ENCODE measurements around the gene WNT10A. TPM values are rescaled to one million over a fixed set of nuclear protein-coding genes. Genes with fewer than 3 reads are reported as not detected.

Gene WNT10A
- total and polyA plus RNA-seq, 10 of the 15 experiments (the other 5 are each of a cell fraction or from before 2014, with no cell fraction given) = 0.61 to 45.0 (median 6.9) TPM

DNA sequence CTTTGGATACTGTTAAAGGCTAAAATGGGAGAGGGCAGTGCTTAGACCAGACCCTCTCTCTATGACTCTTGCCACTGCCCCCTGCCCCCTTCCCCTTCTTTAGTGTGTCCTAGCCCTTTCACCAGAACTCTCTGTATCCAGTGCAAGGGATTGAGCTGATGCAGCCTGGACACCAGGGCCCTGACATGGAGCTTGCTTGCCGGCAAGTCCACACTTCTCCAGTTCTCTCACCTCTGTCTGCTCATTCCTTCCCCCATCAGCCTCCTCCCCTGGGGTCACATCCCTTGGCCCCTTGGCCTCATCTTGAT, 22.6 kb upstream of the WNT10A start:
- POLR2A ChIA-PET = no interaction called here
- BruUV-seq (replicated peaks) = no TSS peak
- FAIRE-seq (no peak), ATAC-seq (no peak), DNase-seq (ENCODE audit: low read depth, low spot score) (no peak)
- SMC1A ChIA-PET (ENCODE audit: uncharacterized antibody, unreplicated experiment) = interaction anchor here (1.6 kb wide), 1 partner anchor 41 kb away, joined by 3 read pairs; no protein-coding TSS in a partner anchor
- Histone ChIP-seq H3K79me2 (ENCODE audit: control insufficient read depth, insufficient read depth, low read length) (no peaks in the 10 kb centered on the region), H3K36me3 (ENCODE audit: control insufficient read depth in 2 of 2, insufficient read depth in 2 of 2, low read length in 1 of 2) (no peaks in the 10 kb centered on the region), H3K4me3 (no peak overlapping the region), H3K4me1 (ENCODE audit: control insufficient read depth, insufficient read depth, low read length) (no peaks in the 10 kb centered on the region), H3K4me2 (ENCODE audit: control insufficient read depth, insufficient read depth) (no peak overlapping the region), H3K27ac (ENCODE audit: control insufficient read depth, insufficient read depth) (no peak overlapping the region), H3K27me3 (replicated peaks in 1 of 2; ENCODE audit: control insufficient read depth in 2 of 2, insufficient read depth in 2 of 2, low read length in 1 of 2) (peaks cover 22 to 38% of the 10 kb centered on the region in 2 experiments), H3K9me3 (replicated peaks; ENCODE audit: control insufficient read depth, insufficient read depth, low read length) (no peaks in the 10 kb centered on the region), H2AFZ (ENCODE audit: control insufficient read depth, low read depth, low read length) (no peak overlapping the region), H4K20me1 (ENCODE audit: control insufficient read depth, insufficient read depth) (no peaks in the 10 kb centered on the region), H3K9ac (ENCODE audit: control insufficient read depth, insufficient read depth, low read length) (no peak overlapping the region)
- RAD21 ChIA-PET (ENCODE audit: unreplicated experiment) = no interaction called here
- CTCF ChIA-PET = interaction anchor here (0.9 to 1.8 kb wide), 2 partner anchors 19 to 40 kb away, joined by 4 to 6 read pairs; no protein-coding TSS in a partner anchor
- intact Hi-C loops (cut with micrococcal nuclease; ENCODE audit: unreplicated experiment) (no loop called here), in situ Hi-C loops (cut with MboI) (no loop called here)
- 6% methylated on average over 1 of the region's 1 CpG for WGBS (ENCODE audit: insufficient coverage, insufficient replicate concordance, low lambda C conversion rate, missing lambda C conversion rate)
- no peak for TF ChIP-seq SIX5 (IDR thresholded peaks at IDR 0.05; ENCODE audit: low read depth, low read length, severe bottlenecking)
- TF ChIP-seq PAX8 (IDR thresholded peaks at IDR 0.05) = no peak
- TF ChIP-seq MTA3 (IDR thresholded peaks at IDR 0.05; ENCODE audit: borderline replicate concordance, low read length) = no peak
- no peak for TF ChIP-seq BCL3 (IDR thresholded peaks at IDR 0.05; ENCODE audit: borderline replicate concordance, insufficient read depth, low read depth, low read length, poor library complexity, severe bottlenecking)
- TF ChIP-seq YY1 (IDR thresholded peaks at IDR 0.05; ENCODE audit: low read depth, low read length) = no peak
- no peak for TF ChIP-seq IRF3 (IDR thresholded peaks at IDR 0.05)
- TF ChIP-seq ZNF384 (IDR thresholded peaks at IDR 0.05; ENCODE audit: borderline replicate concordance, low read depth, low read length) = no peak
- no peak for TF ChIP-seq KDM1A (IDR thresholded peaks at IDR 0.05; ENCODE audit: borderline replicate concordance)
- TF ChIP-seq, protein P1, sequence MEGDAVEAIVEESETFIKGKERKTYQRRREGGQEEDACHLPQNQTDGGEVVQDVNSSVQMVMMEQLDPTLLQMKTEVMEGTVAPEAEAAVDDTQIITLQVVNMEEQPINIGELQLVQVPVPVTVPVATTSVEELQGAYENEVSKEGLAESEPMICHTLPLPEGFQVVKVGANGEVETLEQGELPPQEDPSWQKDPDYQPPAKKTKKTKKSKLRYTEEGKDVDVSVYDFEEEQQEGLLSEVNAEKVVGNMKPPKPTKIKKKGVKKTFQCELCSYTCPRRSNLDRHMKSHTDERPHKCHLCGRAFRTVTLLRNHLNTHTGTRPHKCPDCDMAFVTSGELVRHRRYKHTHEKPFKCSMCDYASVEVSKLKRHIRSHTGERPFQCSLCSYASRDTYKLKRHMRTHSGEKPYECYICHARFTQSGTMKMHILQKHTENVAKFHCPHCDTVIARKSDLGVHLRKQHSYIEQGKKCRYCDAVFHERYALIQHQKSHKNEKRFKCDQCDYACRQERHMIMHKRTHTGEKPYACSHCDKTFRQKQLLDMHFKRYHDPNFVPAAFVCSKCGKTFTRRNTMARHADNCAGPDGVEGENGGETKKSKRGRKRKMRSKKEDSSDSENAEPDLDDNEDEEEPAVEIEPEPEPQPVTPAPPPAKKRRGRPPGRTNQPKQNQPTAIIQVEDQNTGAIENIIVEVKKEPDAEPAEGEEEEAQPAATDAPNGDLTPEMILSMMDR (IDR thresholded peaks at IDR 0.05 in 2 of 3, conservative IDR thresholded peaks at IDR 0.05 in 1 of 3; ENCODE audit: control insufficient read depth in 2 of 3, extremely low read depth in 1 of 3, insufficient read depth in 1 of 3, low read depth in 3 of 3, low read length in 3 of 3) = no peak
- no peak for TF ChIP-seq SKIL (IDR thresholded peaks at IDR 0.05; ENCODE audit: low read depth, poor library complexity, severe bottlenecking)
- TF ChIP-seq GABPA (IDR thresholded peaks at IDR 0.05; ENCODE audit: low read depth) = no peak
- no peak for TF ChIP-seq FOXK2 (IDR thresholded peaks at IDR 0.05)
- no peak for TF ChIP-seq EGR1 (IDR thresholded peaks at IDR 0.05; ENCODE audit: borderline replicate concordance in 1 of 2, low read depth in 2 of 2, low read length in 2 of 2)
- no peak for TF ChIP-seq CBX5 (IDR thresholded peaks at IDR 0.05; ENCODE audit: low read depth)
- TF ChIP-seq, protein P2, sequence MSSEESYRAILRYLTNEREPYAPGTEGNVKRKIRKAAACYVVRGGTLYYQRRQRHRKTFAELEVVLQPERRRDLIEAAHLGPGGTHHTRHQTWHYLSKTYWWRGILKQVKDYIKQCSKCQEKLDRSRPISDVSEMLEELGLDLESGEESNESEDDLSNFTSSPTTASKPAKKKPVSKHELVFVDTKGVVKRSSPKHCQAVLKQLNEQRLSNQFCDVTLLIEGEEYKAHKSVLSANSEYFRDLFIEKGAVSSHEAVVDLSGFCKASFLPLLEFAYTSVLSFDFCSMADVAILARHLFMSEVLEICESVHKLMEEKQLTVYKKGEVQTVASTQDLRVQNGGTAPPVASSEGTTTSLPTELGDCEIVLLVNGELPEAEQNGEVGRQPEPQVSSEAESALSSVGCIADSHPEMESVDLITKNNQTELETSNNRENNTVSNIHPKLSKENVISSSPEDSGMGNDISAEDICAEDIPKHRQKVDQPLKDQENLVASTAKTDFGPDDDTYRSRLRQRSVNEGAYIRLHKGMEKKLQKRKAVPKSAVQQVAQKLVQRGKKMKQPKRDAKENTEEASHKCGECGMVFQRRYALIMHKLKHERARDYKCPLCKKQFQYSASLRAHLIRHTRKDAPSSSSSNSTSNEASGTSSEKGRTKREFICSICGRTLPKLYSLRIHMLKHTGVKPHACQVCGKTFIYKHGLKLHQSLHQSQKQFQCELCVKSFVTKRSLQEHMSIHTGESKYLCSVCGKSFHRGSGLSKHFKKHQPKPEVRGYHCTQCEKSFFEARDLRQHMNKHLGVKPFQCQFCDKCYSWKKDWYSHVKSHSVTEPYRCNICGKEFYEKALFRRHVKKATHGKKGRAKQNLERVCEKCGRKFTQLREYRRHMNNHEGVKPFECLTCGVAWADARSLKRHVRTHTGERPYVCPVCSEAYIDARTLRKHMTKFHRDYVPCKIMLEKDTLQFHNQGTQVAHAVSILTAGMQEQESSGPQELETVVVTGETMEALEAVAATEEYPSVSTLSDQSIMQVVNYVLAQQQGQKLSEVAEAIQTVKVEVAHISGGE (CRISPR knock-in tag; IDR thresholded peaks at IDR 0.05) = no peak

All from GM12878 (cell line).